Endothelial cell of umbilical vein (primary cell): ENCODE data around the gene FAM3C. TPM values are rescaled to one million over a fixed set of nuclear protein-coding genes. Genes with fewer than 3 reads are reported as not detected.

Experiments used
- BruUV-seq: library from RNA; stranded (reverse); fragments of 400-500 nt; replicated peaks from 2 replicates; lab custom pipeline; 2021; lab: Mats Ljungman, UMichigan
- CTCF ChIA-PET: fragments of 300-600, 350-600 bp; sonication (Branson Sonifier 250); formaldehyde crosslinking; loops from one replicate; lab custom pipeline; 2021; ENCODE audit warnings: antibody characterized with exemption, inconsistent platforms; lab: Charles Lee
- POLR2A ChIA-PET: fragments of 300-600, 350-600 bp; sonication (Branson Sonifier 250); formaldehyde crosslinking; loops from one replicate; lab custom pipeline; 2021; ENCODE audit warnings: antibody characterized with exemption, inconsistent platforms; lab: Charles Lee
- DNase-seq: peaks from one replicate; pipeline ENCODE4 v3.0.0-alpha.2; 2011; ENCODE audit warnings: low read depth, low spot score
- FAIRE-seq: peaks from 2 replicates; lab custom pipeline; 2011; peaks lifted over from hg19 to GRCh38; lab: Jason Lieb, UNC
- H2AFZ ChIP-seq: 2 replicates; pipeline ENCODE4 v1.6.0; 2012; ENCODE audit warnings: low read depth, low read length, control low read depth, inconsistent platforms
- H3K27ac ChIP-seq: 2 replicates; pipeline ENCODE4 v1.5.1; 2011; ENCODE audit warnings: low read depth, mild to moderate bottlenecking, control low read depth, low read length, moderate library complexity; ENCODE audit not compliant: insufficient read depth
- H3K27me3 ChIP-seq, 2 experiments: 2 replicates each; pipeline versions ENCODE4 v1.6.0 to v1.6.1; 2011; ENCODE audit warnings: low read length in 2 of 2, mixed read lengths in 1 of 2; ENCODE audit not compliant: control insufficient read depth in 2 of 2, insufficient read depth in 2 of 2
- H3K36me3 ChIP-seq, 2 experiments: 2 replicates in 1 of 2; 3 replicates in 1 of 2; pipeline ENCODE4 v1.5.1; 2011; ENCODE audit warnings: low read length in 2 of 2, mild to moderate bottlenecking in 1 of 2, moderate library complexity in 1 of 2; ENCODE audit not compliant: control insufficient read depth in 2 of 2, insufficient read depth in 2 of 2; ENCODE audit errors: extremely low read depth in 1 of 2
- H3K4me1 ChIP-seq: 3 replicates; pipeline ENCODE4 v1.5.1; 2011; ENCODE audit warnings: mild to moderate bottlenecking, low read length; ENCODE audit not compliant: control insufficient read depth, insufficient read depth; ENCODE audit errors: extremely low read depth
- H3K4me2 ChIP-seq: 2 replicates; pipeline ENCODE4 v1.6.1; 2011; ENCODE audit warnings: low read length, control low read depth, mixed read lengths; ENCODE audit not compliant: insufficient read depth
- H3K4me3 ChIP-seq, 3 experiments: fragments of 200-600 bp in 1 of 3; sonication (generic), shearing (Covaris generic) in 1 of 3; replicated peaks in 1 of 3; 2 replicates each; pipeline ENCODE4 v1.5.1; 2011 to 2016; ENCODE audit warnings: control low read depth in 3 of 3, low read length in 3 of 3, mild to moderate bottlenecking in 2 of 3, inconsistent platforms in 1 of 3, low read depth in 1 of 3, moderate library complexity in 1 of 3; ENCODE audit not compliant: insufficient read depth in 1 of 3
- H3K79me2 ChIP-seq: 2 replicates; pipeline ENCODE4 v1.6.0; 2012; ENCODE audit warnings: low read length, inconsistent platforms; ENCODE audit not compliant: control insufficient read depth, insufficient read depth
- H3K9ac ChIP-seq: replicated peaks from 2 replicates; pipeline ENCODE3; 2011; ENCODE audit warnings: low read length, control low read depth; ENCODE audit not compliant: insufficient read depth; ENCODE audit errors: extremely low read depth
- H3K9me1 ChIP-seq: replicated peaks from 3 replicates; pipeline ENCODE4 v1.6.0; 2011; ENCODE audit warnings: mild to moderate bottlenecking, low read length; ENCODE audit not compliant: control insufficient read depth, insufficient read depth; ENCODE audit errors: extremely low read depth
- H3K9me3 ChIP-seq: replicated peaks from 2 replicates; pipeline ENCODE4 v1.5.1; 2012; ENCODE audit warnings: low read length, inconsistent platforms; ENCODE audit not compliant: control insufficient read depth, insufficient read depth
- H4K20me1 ChIP-seq: replicated peaks from 2 replicates; pipeline ENCODE3; 2011; ENCODE audit warnings: mild to moderate bottlenecking, low read length; ENCODE audit not compliant: control insufficient read depth, insufficient read depth; ENCODE audit errors: extremely low read depth
- CTCF ChIP-seq, 2 donors: IDR thresholded peaks; 1 replicate in 1 of 2; 2 replicates in 1 of 2; pipeline ENCODE4 v1.5.1; 2011; ENCODE audit warnings: low read length in 2 of 2, mild to moderate bottlenecking in 2 of 2, moderate library complexity in 2 of 2, control low read depth in 1 of 2, inconsistent platforms in 1 of 2, low read depth in 1 of 2; ENCODE audit not compliant: insufficient read depth in 1 of 2; ENCODE audit errors: extremely low read depth in 1 of 2
- EZH2 ChIP-seq: IDR thresholded peaks from 2 replicates; pipeline ENCODE4 v1.6.1; 2012; ENCODE audit warnings: borderline replicate concordance, low read depth, mild to moderate bottlenecking, moderate library complexity, low read length, inconsistent platforms; ENCODE audit not compliant: severe bottlenecking
- FOS ChIP-seq: IDR thresholded peaks from 2 replicates; pipeline ENCODE4 v1.6.1; 2011; ENCODE audit warnings: mild to moderate bottlenecking, low read length, moderate library complexity, borderline replicate concordance; ENCODE audit not compliant: insufficient read depth
- GATA2 ChIP-seq: IDR thresholded peaks from 2 replicates; pipeline ENCODE4 v1.7.0; 2011; ENCODE audit warnings: low read depth, mild to moderate bottlenecking, moderate library complexity, mixed read lengths, low read length; ENCODE audit not compliant: insufficient read length, insufficient read depth
- MAX ChIP-seq: IDR thresholded peaks from 2 replicates; pipeline ENCODE4 v1.6.1; 2011; ENCODE audit not compliant: insufficient read depth, insufficient read length
- MYC ChIP-seq: IDR thresholded peaks from one replicate; pipeline ENCODE4 v1.6.1; 2011; ENCODE audit warnings: mild to moderate bottlenecking, low read depth, low read length
- dilution Hi-C: fragments of 300-500 bp; cut with MboI; formaldehyde crosslinking; loops from one replicate; pipeline ENCODE4 v1.15.0; 2019; ENCODE audit warnings: low sequenced_read_pairs; ENCODE audit not compliant: extremely low pct_ligation_motif_present
- intact Hi-C: fragments of 100-400 bp; cut with micrococcal nuclease; formaldehyde crosslinking; loops from one replicate; pipeline ENCODE4 v1.10.0; 2022
- polyA plus RNA-seq, 4 experiments: library from polyadenylated mRNA; depleted of rRNA in 3 of 4; stranded (reverse) in 3 of 4; unstranded in 1 of 4; fragments of >200 nt; gene quantifications; 2 replicates each; pipeline versions ENCODE4 v1.2.1 to v1.2.3, GENCODE V29; 2011 to 2012; ENCODE audit warnings: missing spikeins in 1 of 4
- total RNA-seq: library from RNA; stranded (reverse); gene quantifications from 2 replicates; pipeline ENCODE4 v1.2.3, GENCODE V29; 2021

Gene FAM3C
- total and polyA plus RNA-seq, 2 donors (not counting 3 experiments of a cell fraction or from before 2014, with no cell fraction given) = 20.2 to 50.0 TPM

GRCh38 chr7:121307021-121307574, 89.0 kb downstream of the FAM3C start:
- Histone ChIP-seq H3K4me3 (no peak overlapping the region), H3K27me3 (peaks cover 3 to 6% of the 10 kb centered on the region in 2 experiments), H3K9me1 (no peaks in the 10 kb centered on the region), H3K9ac (no peak overlapping the region), H3K9me3 (no peaks in the 10 kb centered on the region), H3K4me1 (no peaks in the 10 kb centered on the region), H3K79me2 (no peaks in the 10 kb centered on the region), H3K4me2 (no peak overlapping the region), H4K20me1 (no peaks in the 10 kb centered on the region), H3K36me3 (no peaks in the 10 kb centered on the region), H2AFZ (no peak overlapping the region), H3K27ac (no peak overlapping the region)
- CTCF ChIA-PET = no interaction called here
- FAIRE-seq (no peak), DNase-seq (no peak)
- BruUV-seq = no TSS peak
- no peak for TF ChIP-seq FOS
- no peak for TF ChIP-seq MAX
- no peak for TF ChIP-seq CTCF (IDR thresholded peaks at IDR 0.05; ENCODE audit: extremely low read depth in 1 of 2, insufficient read depth in 1 of 2, low read depth in 1 of 2, low read length in 2 of 2)
- no peak for TF ChIP-seq EZH2
- no peak for TF ChIP-seq MYC
- TF ChIP-seq GATA2 = no peak
- dilution Hi-C loops (no loop called here), intact Hi-C loops (no loop called here)
- POLR2A ChIA-PET = no interaction called here
